HG03066 (cell line): Measurements from ENCODE around the gene EHHADH.
"Not testable (repeated sequence)": the region's sequence is repeated elsewhere in the genome, so short reads cannot be mapped to it uniquely, and the experiment has no call there.

Experiments used
- ATAC-seq: cut with Tn5 transposase; IDR thresholded peaks from one replicate; pipeline ENCODE4 v1.9.1; 2021; ENCODE audit warnings: low read depth; ENCODE audit not compliant: unreplicated experiment

EHHADH gene

GRCh38 chr3:185254799-185255198 lies 950 bp upstream of the EHHADH start:
- no peak for ATAC-seq

GRCh38 chr3:185253133-185253532 lies 716 bp downstream of the EHHADH start:
- not testable (repeated sequence) for ATAC-seq

- ATAC-seq, result no peak
Observed at GRCh38 chr3:185251272-185251671, 2.6 kb downstream of the EHHADH start.

- no peak for ATAC-seq
Observed at GRCh38 chr3:185250653-185251052, 3.2 kb downstream of the EHHADH start.

GRCh38 chr3:185250247-185250646 lies 3.6 kb downstream of the EHHADH start:
- no peak for ATAC-seq

GRCh38 chr3:185242642-185243041 lies 11.2 kb downstream of the EHHADH start:
- ATAC-seq, result no peak

- ATAC-seq, result no peak
Observed at GRCh38 chr3:185236969-185237368, 16.9 kb downstream of the EHHADH start.

- ATAC-seq, result no peak
Observed at GRCh38 chr3:185233328-185233727, 20.5 kb downstream of the EHHADH start.

- ATAC-seq, result not testable (repeated sequence)
Observed at GRCh38 chr3:185226526-185226925, 27.3 kb downstream of the EHHADH start.

- no peak for ATAC-seq
Observed at GRCh38 chr3:185225523-185225922, 28.3 kb downstream of the EHHADH start.

GRCh38 chr3:185225080-185225479 lies 28.8 kb downstream of the EHHADH start:
- ATAC-seq, result no peak

GRCh38 chr3:185221203-185221602 lies 32.6 kb downstream of the EHHADH start:
- no peak for ATAC-seq

- no peak for ATAC-seq
Observed at GRCh38 chr3:185216607-185216958, 37.3 kb downstream of the EHHADH start.

- ATAC-seq, result no peak
Observed at GRCh38 chr3:185215873-185216606, 37.8 kb downstream of the EHHADH start.

GRCh38 chr3:185212559-185212958 lies 41.3 kb downstream of the EHHADH start:
- no peak for ATAC-seq

GRCh38 chr3:185212086-185212485 lies 41.8 kb downstream of the EHHADH start:
- ATAC-seq, result no peak

GRCh38 chr3:185210621-185211142 lies 43.2 kb downstream of the EHHADH start:
- ATAC-seq, result no peak

GRCh38 chr3:185208823-185209222 lies 45.0 kb downstream of the EHHADH start:
- no peak for ATAC-seq

- ATAC-seq, result peak; percentile 95
Observed at GRCh38 chr3:185207931-185208746, 45.7 kb downstream of the EHHADH start.

- no peak for ATAC-seq
Observed at GRCh38 chr3:185207481-185207880, 46.4 kb downstream of the EHHADH start.

- ATAC-seq, result no peak
Observed at GRCh38 chr3:185205865-185206264, 48.0 kb downstream of the EHHADH start.

GRCh38 chr3:185204894-185205293 lies 49.0 kb downstream of the EHHADH start:
- no peak for ATAC-seq
